Urinary bladder (tissue), 2 donors: ENCODE data around the gene CFAP74. TPM values are rescaled to one million over a fixed set of nuclear protein-coding genes. Genes with fewer than 3 reads are reported as not detected.

Experiments used
- polyA plus RNA-seq: library from polyadenylated mRNA; stranded (reverse); fragments of 200-250 nt; gene quantifications from one replicate; pipeline ENCODE4 v1.2.3, GENCODE V29; 2013
- total RNA-seq: library from RNA; depleted of rRNA; stranded (reverse); fragments of >200 nt; gene quantifications from one replicate; pipeline ENCODE4 v1.2.3, GENCODE V29; 2014
- donor health status: healthy.

CFAP74 gene
- total and polyA plus RNA-seq, 2 donors: 0.11 to 0.23 TPM

Other genes starting within 250 kb of the CFAP74 start
- 28.0 TPM for gene NADK, start 225.3 kb downstream of the CFAP74 start, total RNA-seq
- 57.9 TPM for gene NADK, start 225.3 kb downstream of the CFAP74 start, polyA plus RNA-seq
- 123 TPM for gene GNB1, start 112.7 kb downstream of the CFAP74 start, total RNA-seq
- gene GNB1, start 112.7 kb downstream of the CFAP74 start, polyA plus RNA-seq: 200 TPM
- 0.37 TPM for gene CALML6, start 88.5 kb downstream of the CFAP74 start, total RNA-seq
- 0.22 TPM for gene CALML6, start 88.5 kb downstream of the CFAP74 start, polyA plus RNA-seq
- not detected for gene TMEM52, start 84.5 kb downstream of the CFAP74 start, total RNA-seq
- 1.0 TPM for gene TMEM52, start 84.5 kb downstream of the CFAP74 start, polyA plus RNA-seq
- 0.95 TPM for gene GABRD, start 15.6 kb upstream of the CFAP74 start, total RNA-seq
- 1.2 TPM for gene GABRD, start 15.6 kb upstream of the CFAP74 start, polyA plus RNA-seq
- gene PRKCZ, start 46.6 kb upstream of the CFAP74 start, total RNA-seq: 6.6 TPM
- gene PRKCZ, start 46.6 kb upstream of the CFAP74 start, polyA plus RNA-seq: 6.3 TPM
- gene FAAP20, start 191.0 kb upstream of the CFAP74 start, total RNA-seq: 14.6 TPM
- 96.4 TPM for gene FAAP20, start 191.0 kb upstream of the CFAP74 start, polyA plus RNA-seq
- gene SKI, start 224.5 kb upstream of the CFAP74 start, total RNA-seq: 27.8 TPM
- gene SKI, start 224.5 kb upstream of the CFAP74 start, polyA plus RNA-seq: 60.5 TPM